GM12873 (cell line): ENCODE data around the gene EHMT2.

Experiments
- TF ChIP-seq, protein P1 (sequence below): IDR thresholded peaks from 2 replicates; pipeline ENCODE4 v1.5.1; 2012; ENCODE audit warnings: low read depth, mild to moderate bottlenecking, moderate library complexity, low read length, control low read depth; ENCODE audit not compliant: insufficient read depth; ENCODE audit errors: missing control alignments

The EHMT2 gene

DNA sequence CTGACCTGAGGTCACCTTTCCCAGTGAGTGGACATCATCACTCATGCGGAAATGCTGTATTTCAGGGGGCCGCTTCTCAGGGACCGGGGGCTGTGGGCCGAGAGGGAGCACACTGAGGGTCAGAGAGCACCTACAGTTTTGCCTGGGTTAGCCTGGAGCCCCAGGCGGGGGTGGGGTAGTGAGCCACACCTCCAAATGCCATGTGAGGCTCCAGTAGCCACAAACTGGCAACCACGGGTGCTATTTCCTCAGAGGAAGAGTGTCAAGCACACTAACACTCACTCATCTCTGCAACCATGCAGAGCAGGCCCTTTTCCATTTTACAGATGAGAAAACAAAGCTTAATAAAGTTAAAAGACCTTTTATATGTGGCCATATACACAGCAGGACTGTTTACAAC is 4.7 kb downstream of the EHMT2 start:
- TF ChIP-seq, protein P1, sequence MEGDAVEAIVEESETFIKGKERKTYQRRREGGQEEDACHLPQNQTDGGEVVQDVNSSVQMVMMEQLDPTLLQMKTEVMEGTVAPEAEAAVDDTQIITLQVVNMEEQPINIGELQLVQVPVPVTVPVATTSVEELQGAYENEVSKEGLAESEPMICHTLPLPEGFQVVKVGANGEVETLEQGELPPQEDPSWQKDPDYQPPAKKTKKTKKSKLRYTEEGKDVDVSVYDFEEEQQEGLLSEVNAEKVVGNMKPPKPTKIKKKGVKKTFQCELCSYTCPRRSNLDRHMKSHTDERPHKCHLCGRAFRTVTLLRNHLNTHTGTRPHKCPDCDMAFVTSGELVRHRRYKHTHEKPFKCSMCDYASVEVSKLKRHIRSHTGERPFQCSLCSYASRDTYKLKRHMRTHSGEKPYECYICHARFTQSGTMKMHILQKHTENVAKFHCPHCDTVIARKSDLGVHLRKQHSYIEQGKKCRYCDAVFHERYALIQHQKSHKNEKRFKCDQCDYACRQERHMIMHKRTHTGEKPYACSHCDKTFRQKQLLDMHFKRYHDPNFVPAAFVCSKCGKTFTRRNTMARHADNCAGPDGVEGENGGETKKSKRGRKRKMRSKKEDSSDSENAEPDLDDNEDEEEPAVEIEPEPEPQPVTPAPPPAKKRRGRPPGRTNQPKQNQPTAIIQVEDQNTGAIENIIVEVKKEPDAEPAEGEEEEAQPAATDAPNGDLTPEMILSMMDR: no peak

GRCh38 chr6:31889331-31889972 is 8.0 kb downstream of the EHMT2 start:
- TF ChIP-seq, protein P1: no peak

DNA sequence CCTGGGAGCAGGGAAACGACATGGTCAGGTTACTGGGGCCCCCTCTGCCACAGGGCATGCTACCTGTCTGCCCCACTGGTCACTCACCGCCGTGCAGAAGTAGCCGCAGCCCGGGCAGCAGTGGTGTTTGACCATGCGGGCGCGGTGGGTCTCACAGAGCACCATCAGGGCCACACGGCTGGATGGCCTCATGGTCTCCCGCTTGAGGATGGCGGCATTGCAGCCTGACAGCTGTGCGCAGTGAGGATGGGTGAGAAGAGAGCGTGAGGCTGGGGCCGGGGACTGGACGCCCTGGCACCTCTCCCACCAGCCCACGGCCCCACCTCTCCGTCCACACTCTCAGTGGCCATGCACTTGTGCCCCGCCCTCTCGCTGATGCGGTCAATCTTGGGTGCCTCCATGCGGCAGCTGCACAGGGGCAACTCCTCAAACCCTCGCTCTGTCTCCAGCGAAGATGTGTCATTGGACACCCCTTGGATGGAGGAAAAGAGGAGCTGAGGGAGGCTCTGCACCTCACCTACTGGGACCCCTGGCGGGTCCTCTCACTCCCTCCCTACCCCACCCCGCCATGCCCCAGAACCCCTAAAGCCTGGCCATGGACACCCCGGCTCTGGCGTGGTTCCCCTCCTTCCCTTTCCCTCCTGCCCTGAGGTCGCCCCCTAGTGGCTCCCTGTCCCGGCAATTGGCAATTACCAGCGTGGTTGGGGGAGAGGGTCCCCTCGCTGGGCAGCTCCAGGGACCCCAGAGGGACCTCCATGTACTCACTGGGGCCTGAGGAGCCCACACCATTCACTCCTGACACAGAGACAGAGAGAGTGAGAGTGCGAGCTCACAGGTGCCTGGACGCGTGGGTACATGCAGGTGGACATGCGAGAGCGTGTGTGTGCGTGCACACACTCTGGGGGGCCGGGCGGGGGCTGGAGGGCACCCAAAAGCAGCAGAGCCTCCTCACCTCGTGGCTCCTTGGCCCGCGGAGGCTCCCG is 8.9 kb downstream of the EHMT2 start:
- TF ChIP-seq, protein P1: peak; percentile 79

DNA sequence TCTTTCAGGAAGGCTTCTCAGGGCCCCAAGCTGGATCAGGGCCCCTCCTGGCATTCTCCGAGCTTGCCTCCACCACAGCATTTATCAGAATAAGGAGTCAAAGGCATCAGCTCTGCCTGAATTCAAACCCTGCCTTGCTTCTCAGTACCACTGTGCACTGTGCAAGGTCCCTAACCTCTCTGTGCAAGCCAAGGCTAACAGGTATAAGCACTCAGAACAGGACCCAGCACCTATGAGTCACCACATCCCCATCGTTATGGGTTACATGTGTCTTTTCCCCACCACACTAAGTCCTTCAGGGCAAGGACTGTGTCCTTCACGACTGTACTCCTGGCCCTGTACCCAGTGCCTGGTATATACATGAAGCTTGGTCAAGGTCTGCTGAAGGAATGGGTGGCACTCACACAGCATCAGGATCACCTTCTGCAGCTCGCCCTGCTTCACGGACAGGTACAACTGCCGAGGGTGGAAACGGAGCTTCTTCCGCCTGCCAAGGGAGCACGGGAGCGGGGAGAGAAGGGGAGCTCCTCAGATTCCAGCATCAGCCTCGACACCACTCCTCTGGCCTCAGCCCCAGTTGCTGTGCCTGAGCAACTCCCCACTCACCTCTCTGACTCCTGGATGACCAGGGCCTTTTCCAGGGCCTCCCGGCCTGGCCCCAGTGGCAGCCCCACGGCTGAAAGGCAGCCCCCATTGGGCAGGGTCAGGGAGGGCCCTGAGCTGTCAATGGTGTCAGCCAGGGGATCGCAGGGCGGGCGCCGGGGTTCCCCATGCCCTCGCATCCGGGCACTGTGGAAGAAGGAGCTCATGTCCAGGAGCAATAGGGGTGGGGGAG is 10.1 kb downstream of the EHMT2 start:
- TF ChIP-seq, protein P1: no peak

- TF ChIP-seq, protein P1: no peak
Observed at GRCh38 chr6:31886541-31886991, 10.9 kb downstream of the EHMT2 start.

DNA sequence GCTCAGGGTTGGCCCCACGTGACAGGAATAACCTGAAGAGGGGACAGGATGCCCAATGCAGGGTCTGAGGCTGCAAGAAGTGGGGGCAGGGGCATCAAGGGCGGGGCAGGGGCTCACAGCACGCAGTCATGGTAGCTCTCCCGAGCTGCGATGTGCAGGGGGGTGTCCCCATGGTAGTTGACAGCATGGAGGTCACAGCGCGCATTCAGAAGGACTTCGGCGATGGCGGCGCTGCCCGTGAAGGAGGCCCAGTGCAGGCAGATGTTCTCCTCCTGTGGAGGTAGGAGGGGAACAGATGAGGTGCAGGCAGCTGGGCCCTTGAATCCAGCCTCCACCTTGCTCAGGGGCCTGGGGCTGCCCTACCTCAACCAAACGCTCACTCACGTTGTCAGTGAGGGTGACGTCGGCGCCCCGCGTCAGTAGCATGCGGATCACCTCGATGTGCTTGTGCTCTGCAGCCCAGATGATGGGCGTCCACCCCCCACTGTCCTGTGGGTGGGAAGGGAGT is 12.9 kb downstream of the EHMT2 start:
- TF ChIP-seq, protein P1: no peak
